Cardiac fibroblast (primary cell): ENCODE results near the gene ATP2B2.

Experiments
- DNase-seq, 2 donors: peaks; one replicate each; pipeline versions ENCODE4 v3.0.0 to v3.0.0-alpha.2; 2010; ENCODE audit warnings: low read depth in 2 of 2
- H3K4me3 ChIP-seq, 2 donors: replicated peaks in 1 of 2; 1 replicate in 1 of 2; 2 replicates in 1 of 2; pipeline ENCODE4 v1.5.1; 2011; ENCODE audit warnings: low read depth in 2 of 2, low read length in 2 of 2, mild to moderate bottlenecking in 2 of 2, moderate library complexity in 1 of 2
- CTCF ChIP-seq: IDR thresholded peaks from one replicate; pipeline ENCODE4 v1.5.1; 2011; ENCODE audit warnings: low read depth, mild to moderate bottlenecking, low read length, inconsistent platforms

ATP2B2 gene

DNA sequence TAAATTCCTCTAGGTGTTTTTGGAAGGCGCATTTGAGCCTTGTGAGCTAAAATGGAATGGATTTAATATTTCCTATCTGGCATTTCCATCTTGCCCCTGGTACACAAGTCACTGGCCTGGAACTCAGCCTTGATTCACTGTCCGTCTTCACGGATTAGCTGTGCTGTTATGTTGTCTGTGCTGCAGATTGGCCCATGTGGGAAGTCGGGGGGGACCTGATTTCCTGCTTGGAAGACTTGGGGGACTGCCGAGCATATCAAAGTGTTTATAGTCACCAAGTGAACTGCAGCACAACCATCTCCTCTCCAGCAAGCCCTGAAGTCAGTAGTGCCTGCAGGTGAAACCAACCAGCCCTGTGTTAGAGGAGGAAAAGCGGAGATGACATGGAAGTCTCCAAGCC, 224.8 kb downstream of the ATP2B2 start:
- no peak for DNase-seq
- TF ChIP-seq CTCF = no peak
- no peak overlapping the region for H3K4me3 ChIP-seq

GRCh38 chr3:10280177-10280529, 225.2 kb downstream of the ATP2B2 start:
- no peak for TF ChIP-seq CTCF
- DNase-seq = no peak

DNA sequence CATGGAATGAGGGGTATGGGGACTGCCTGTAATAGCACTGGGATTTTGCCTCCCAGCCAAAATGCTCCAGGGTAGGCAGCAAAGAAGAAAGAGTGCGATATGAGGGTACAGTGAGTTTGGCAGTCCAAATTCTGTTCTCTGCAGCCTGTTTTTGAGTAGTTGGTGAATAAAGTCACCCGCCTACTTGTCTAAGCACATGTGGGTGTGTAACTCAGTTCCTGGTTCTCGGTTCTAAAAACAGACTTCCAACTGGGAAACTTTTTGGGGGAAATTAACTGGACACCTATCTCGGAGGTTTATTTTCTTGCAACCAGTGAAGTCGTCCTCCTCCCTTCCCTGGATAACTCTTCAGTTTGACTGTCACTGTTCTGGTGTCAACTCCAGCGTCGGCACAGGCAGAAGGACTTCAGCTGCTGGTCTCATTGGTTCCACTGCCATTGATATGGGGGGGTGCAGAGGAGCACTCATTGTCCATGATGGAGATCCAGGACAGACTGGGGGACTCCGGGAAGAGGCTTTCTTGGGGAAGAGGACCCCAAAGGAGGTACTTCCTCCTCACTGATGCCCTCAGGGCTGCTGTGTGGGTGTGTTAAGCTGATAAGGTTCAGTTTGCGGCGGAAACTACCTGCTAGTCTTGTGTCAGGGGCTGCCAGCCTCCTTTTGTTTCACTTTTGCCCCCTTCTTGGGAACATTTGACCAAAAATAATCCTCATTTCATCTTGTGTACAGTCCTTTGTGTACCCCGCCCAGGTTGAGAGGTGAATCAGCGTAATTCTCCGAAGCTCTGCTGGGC, 225.8 kb downstream of the ATP2B2 start:
- no peak overlapping the region for H3K4me3 ChIP-seq
- no peak for DNase-seq
- TF ChIP-seq CTCF = no peak

More at GRCh38 chr3:10280177-10280529, 225.2 kb downstream of the ATP2B2 start:
- no peak overlapping the region for H3K4me3 ChIP-seq

DNA sequence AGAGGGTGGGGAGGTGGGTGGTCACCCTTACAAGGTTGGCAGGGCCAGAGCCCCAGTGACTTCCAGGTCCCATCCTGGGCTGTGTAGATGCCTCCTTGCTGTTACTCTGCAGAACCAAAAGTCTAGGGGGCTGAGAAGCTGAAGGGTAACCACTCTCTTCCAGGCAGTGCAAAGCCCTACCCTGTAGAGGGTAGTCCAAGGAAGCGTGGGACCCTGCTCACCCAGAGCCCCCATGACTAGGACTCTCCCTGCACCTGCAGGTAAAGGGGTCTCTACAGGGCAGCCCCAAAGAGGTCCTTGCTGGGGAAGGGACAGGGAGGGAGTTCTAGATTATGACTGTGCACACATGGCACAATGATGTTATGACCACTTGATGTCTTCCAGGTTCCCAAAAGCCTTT, 226.9 kb downstream of the ATP2B2 start:
- DNase-seq = no peak
- no peak overlapping the region for H3K4me3 ChIP-seq
- no peak for TF ChIP-seq CTCF

DNA sequence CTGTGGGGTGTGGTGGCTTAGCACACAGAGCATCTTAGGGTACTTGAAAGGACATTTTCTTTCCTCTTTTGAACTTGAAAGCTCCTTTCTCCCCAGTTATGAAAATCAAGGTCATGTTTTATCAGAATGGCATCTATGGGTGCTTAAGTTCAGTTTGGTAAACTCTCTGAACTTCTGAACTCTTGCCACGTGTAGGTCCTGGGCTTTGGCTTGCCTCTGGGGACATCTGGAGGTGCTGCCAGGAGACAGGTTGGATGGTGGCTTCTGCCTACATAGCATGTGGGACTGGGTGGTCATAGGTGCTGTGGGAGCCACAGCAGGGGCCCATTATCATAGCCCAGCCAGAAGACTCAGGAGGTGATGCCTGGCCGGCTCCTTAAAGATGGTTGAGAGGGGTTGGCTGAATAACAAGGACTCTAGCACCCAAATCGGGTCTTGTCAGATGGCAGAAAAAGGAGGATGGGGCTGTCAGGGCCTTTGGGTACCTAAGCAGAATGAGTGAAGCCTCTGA, 228.2 kb downstream of the ATP2B2 start:
- no peak for TF ChIP-seq CTCF
- no peak overlapping the region for H3K4me3 ChIP-seq

DNA sequence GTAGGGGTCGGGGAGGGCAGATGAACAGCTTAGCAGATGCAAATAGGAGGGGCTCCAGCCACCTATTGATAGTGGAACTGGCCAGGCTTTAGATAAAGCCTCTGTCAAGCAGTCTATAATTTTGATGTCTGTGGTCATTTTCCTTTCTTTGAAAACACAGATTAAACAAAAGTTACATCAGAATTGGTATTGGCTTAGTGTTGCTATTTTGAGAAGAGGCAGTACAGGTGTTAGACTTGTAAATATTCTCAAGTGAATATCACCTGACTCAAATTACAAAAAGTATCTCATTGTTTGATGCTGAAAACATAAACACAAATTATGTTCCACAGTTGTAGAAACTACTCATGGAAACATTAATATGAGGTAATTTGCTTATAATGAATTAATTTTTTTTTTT, 230.8 kb downstream of the ATP2B2 start:
- TF ChIP-seq CTCF = no peak
- DNase-seq = no peak
- no peak overlapping the region for H3K4me3 ChIP-seq

More for the DNA sequence above, 228.2 kb downstream of the ATP2B2 start:
- no peak for DNase-seq
